GM18505 (cell line): Measurements from ENCODE around the gene USP36.

Source experiments
- ATAC-seq: cut with Tn5 transposase; IDR thresholded peaks from one replicate; pipeline ENCODE4 v1.9.1; 2021; ENCODE audit not compliant: unreplicated experiment
- POLR2A ChIP-seq: IDR thresholded peaks from 4 replicates; pipeline ENCODE4 v1.6.1; 2011; ENCODE audit warnings: borderline replicate concordance; ENCODE audit not compliant: insufficient read depth, insufficient read length; ENCODE audit errors: extremely low read depth

Gene USP36

GRCh38 chr17:78821961-78822360 lies 18.7 kb downstream of the USP36 start:
- TF ChIP-seq POLR2A, result no peak
- ATAC-seq, result no peak

DNA sequence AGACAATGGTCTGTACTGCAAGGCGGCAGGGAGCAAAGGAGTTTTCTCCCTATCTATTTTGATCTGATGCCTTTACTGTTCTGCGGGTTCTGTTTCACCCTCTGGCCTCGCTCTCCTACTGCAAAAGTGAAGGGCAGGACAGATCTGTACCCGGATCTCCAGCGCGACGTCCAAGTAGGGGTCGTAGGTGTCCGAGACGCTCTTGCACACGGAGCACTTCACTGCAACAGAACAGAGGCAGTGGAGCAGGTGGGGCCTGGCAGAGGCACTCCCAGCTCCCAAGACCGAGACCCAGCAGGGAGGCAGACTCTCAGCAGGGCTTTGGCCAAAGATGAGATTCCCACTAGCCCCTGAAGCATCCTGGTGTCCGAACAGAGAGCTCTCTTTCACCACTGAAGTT lies 19.8 kb downstream of the USP36 start:
- no peak for TF ChIP-seq POLR2A
- ATAC-seq, result no peak

GRCh38 chr17:78819806-78820792 lies 20.5 kb downstream of the USP36 start:
- no peak for TF ChIP-seq POLR2A
- no peak for ATAC-seq

DNA sequence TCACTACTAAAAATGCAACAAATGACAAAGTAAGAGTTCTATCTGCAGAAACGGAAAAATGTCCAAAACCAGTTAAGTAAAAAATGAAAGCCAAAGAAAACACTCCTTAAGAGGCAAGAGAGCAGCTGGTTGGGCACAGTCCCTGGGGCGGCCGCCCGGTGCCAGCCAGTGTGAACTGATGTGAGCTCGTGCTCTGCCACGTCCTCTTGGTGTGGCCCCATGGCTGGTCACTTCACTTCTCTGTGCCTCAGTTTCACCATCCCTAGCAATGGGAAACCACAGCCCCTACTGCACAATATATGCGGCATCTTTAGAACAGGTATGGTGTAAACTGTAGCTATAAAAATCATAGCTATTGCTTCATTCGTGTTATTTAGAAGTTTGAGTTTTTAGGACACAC lies 21.2 kb downstream of the USP36 start:
- no peak for TF ChIP-seq POLR2A

GRCh38 chr17:78818932-78819331 lies 21.7 kb downstream of the USP36 start:
- ATAC-seq, result no peak
- no peak for TF ChIP-seq POLR2A

More for the DNA sequence above, 21.2 kb downstream of the USP36 start:
- ATAC-seq, result no peak

- no peak for ATAC-seq
Measured at GRCh38 chr17:78818152-78818846, 22.3 kb downstream of the USP36 start.

DNA sequence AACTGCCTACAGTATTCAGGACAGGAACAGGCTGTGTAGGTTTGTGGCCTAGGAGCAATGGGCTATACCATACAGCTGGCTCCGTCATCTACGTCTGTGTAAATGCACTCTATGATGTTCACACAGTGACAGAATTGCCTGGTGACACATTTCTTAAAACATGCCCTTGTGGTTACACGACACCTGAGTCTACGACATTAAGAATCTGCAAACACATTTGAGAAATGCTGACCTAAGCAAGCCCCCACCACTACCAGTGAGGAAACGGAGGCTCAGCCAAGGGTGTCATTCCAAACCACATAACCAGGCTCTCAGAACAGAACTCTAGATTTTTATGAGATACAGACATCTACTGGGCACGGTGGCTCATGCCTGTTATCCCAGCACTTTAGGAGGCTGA lies 23.5 kb downstream of the USP36 start:
- ATAC-seq, result no peak
- no peak for TF ChIP-seq POLR2A

More at GRCh38 chr17:78818152-78818846, 22.3 kb downstream of the USP36 start:
- TF ChIP-seq POLR2A, result no peak

GRCh38 chr17:78815696-78816095 lies 24.9 kb downstream of the USP36 start:
- no peak for ATAC-seq
- no peak for TF ChIP-seq POLR2A

GRCh38 chr17:78812855-78813254 lies 27.8 kb downstream of the USP36 start:
- TF ChIP-seq POLR2A, result no peak
- no peak for ATAC-seq

- no peak for TF ChIP-seq POLR2A
- no peak for ATAC-seq
Measured at GRCh38 chr17:78808163-78808562, 32.5 kb downstream of the USP36 start.

DNA sequence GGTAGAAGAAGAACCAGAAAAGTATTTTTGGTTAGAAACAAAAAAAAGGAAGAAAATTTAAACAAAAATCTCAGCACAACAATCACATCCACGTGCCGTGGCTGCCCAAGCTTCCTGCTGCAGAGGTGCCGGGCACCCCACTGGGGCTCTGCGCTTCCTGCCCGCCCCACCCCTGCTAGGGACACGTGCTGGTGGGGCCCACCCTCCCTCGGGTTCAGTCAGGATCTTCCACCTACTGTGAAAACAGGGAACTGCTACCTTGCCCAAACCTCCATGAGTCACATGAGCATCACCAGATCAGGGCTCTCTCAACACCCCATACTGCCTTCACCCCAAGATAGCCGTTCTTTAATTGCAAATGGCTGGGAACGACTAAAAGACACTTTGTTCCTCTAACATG lies 34.2 kb downstream of the USP36 start:
- ATAC-seq, result no peak
- TF ChIP-seq POLR2A, result no peak

GRCh38 chr17:78805301-78805700 lies 35.3 kb downstream of the USP36 start:
- ATAC-seq, result no peak
- no peak for TF ChIP-seq POLR2A

DNA sequence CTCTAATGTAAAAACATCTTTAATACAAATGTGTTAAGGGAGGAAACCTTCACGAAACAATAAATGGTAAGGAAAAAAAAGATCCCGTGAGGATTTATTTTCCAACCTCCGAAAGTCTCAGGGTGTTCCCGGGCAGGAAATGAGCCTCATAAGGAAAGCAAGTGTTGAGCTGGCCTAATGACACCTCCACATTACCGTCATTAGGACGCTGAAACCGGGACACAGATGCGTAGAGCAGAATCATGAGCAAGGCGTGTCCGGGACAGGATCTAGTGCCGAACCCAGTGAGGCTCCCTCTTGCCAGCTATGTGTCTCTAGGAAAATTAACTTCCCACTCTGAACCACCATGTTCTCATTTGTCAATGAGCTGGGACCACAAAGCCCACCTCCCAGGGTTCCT lies 35.8 kb downstream of the USP36 start:
- ATAC-seq, result no peak
- no peak for TF ChIP-seq POLR2A
